ENCODE measurements around the gene CARHSP1. TPM values are rescaled to one million over a fixed set of nuclear protein-coding genes. Genes with fewer than 3 reads are reported as not detected.

CARHSP1 gene
- total RNA-seq, 1 experiment from 2014 or later: 104 TPM

DNA sequence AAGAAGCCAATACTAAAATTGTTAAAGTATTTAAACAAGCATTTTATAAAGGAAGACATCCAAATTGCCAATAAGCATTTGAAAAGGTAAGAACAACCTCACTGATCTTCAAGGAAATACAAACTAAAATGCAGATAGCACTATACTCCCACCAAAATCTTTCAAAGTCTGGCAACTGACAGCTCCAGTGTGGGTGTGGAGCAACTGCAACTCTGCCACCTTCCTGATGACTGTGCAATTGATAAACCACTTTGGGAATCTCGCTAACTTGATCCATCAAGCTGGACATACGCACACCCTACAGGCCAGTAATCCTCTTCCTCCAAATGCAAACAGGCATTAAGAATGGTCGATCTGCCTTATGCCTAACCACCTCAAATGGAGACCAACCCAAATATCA lies 45.3 kb upstream of the CARHSP1 start:
- intact Hi-C loops (cut with micrococcal nuclease; ENCODE audit: unreplicated experiment): loop anchor here (5.0 to 10.0 kb wide), 2 partner anchors 48 to 201 kb away; partner anchors contain the start of gene USP7
- H3K27ac Mint-ChIP-seq (ENCODE audit: unreplicated experiment): no peak overlapping the region
- no peak for DNase-seq
- no peaks in the 10 kb centered on the region for H3K9me3 Mint-ChIP-seq (ENCODE audit: low read depth, unreplicated experiment)
- CTCF ChIA-PET: interaction anchor here (0.6 to 1.4 kb wide), 2 partner anchors 22 to 95 kb away, joined by 3 to 7 read pairs; no protein-coding TSS in a partner anchor
- peaks cover 75% of the 10 kb centered on the region for H3K36me3 Mint-ChIP-seq (ENCODE audit: insufficient read depth, unreplicated experiment)
- H3K27me3 Mint-ChIP-seq (ENCODE audit: unreplicated experiment): no peaks in the 10 kb centered on the region
- BruUV-seq (replicated peaks): no TSS peak
- H3K4me1 Mint-ChIP-seq (ENCODE audit: low read depth, unreplicated experiment): peaks cover 57% of the 10 kb centered on the region
- H3K4me3 Mint-ChIP-seq (ENCODE audit: low read depth, unreplicated experiment): no peak overlapping the region
- TF ChIP-seq, protein P1, sequence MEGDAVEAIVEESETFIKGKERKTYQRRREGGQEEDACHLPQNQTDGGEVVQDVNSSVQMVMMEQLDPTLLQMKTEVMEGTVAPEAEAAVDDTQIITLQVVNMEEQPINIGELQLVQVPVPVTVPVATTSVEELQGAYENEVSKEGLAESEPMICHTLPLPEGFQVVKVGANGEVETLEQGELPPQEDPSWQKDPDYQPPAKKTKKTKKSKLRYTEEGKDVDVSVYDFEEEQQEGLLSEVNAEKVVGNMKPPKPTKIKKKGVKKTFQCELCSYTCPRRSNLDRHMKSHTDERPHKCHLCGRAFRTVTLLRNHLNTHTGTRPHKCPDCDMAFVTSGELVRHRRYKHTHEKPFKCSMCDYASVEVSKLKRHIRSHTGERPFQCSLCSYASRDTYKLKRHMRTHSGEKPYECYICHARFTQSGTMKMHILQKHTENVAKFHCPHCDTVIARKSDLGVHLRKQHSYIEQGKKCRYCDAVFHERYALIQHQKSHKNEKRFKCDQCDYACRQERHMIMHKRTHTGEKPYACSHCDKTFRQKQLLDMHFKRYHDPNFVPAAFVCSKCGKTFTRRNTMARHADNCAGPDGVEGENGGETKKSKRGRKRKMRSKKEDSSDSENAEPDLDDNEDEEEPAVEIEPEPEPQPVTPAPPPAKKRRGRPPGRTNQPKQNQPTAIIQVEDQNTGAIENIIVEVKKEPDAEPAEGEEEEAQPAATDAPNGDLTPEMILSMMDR (IDR thresholded peaks at IDR 0.05; ENCODE audit: unreplicated experiment): no peak

DNA sequence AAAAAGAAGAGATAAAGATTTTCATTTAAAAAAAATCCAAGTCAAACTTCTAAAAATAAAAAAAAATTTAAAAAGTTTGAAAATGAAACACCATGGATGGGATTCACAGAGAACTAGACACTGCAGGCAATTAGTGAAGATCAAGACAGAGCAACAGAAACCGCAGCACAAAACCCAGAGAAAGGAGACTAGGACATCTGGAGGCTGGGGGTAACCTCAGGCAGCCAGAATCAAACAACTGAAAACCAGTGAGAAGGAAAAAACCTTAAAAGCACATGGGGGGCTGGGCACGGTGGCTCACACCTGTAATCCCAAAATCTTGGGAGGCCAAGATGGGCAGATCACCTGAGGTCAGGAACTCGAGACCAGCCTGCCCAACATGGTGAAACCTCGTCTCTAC lies 44.0 kb upstream of the CARHSP1 start:
- no TSS peak for BruUV-seq (replicated peaks)
- Mint-ChIP-seq H3K4me1 (ENCODE audit: low read depth, unreplicated experiment) (peaks cover 57% of the 10 kb centered on the region), H3K4me3 (ENCODE audit: low read depth, unreplicated experiment) (no peak overlapping the region), H3K27me3 (ENCODE audit: unreplicated experiment) (no peaks in the 10 kb centered on the region), H3K27ac (ENCODE audit: unreplicated experiment) (peak overlapping the region; percentile 43), H3K36me3 (ENCODE audit: insufficient read depth, unreplicated experiment) (peaks cover 74% of the 10 kb centered on the region), H3K9me3 (ENCODE audit: low read depth, unreplicated experiment) (no peaks in the 10 kb centered on the region)
- CTCF ChIA-PET: interaction anchor here (3.5 kb wide), 1 partner anchor 24 kb away, joined by 19 read pairs; no protein-coding TSS in a partner anchor
- no peak for DNase-seq
- TF ChIP-seq, protein P1 (IDR thresholded peaks at IDR 0.05; ENCODE audit: unreplicated experiment): no peak
- intact Hi-C loops (cut with micrococcal nuclease; ENCODE audit: unreplicated experiment): loop anchor here (5.0 to 10.0 kb wide), 2 partner anchors 50 to 202 kb away; partner anchors contain the start of gene USP7

DNA sequence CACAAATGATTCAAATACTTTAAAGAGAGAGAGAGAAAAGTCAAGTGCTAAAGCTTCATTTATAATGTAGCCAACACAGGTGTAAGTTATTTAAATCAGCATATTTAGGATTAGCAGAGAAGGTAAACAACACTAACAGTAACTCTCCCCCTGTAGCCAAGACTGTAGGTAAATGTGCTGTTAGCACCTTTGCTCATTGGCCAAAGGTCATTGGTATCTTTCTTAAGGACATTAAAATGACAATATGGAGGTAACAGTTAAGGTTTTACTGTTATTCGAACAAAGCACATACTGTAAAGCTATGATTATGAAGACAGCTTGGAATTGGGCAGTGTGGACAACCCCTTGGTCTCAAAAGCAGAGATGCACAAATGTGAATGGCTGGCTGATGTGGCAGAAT lies 42.0 kb upstream of the CARHSP1 start:
- no TSS peak for BruUV-seq (replicated peaks)

DNA sequence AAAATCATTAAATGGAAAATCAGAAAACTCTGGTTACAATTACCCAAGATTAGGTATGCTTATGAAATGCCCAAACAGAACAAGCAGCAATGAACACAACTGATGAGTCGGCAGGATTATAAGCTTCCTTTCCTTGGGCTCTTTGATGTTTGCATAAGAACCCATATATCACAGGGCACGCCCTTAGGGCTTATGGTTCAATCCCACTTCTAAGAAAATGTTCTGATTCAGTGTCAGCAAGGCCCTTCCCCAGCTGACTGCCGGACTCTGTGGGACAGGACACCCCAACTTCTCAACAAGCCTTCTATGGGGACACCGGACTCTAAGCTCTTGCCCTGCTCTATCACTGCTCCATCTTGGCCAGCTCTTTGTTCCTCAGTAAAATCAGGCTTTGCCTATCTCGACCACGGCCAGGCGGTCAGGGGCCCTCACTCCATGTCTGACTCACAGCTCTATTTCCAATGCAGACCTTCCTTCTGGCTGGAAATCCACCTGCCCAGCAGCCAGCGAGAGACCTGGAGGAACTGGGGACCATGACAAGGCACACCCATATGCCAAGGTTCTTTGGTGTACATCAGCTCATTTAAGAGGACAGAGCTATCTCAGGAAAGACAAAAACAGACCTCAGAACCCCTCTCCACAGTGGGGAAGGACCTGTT lies 40.1 kb upstream of the CARHSP1 start:
- no peak for DNase-seq
- BruUV-seq (replicated peaks): no TSS peak
- H3K9me3 Mint-ChIP-seq (ENCODE audit: low read depth, unreplicated experiment): no peaks in the 10 kb centered on the region
- CTCF ChIA-PET: interaction anchor here (1.0 kb wide), 1 partner anchor 28 kb away, joined by 4 read pairs; no protein-coding TSS in a partner anchor
- TF ChIP-seq, protein P1 (IDR thresholded peaks at IDR 0.05; ENCODE audit: unreplicated experiment): no peak
- intact Hi-C loops (cut with micrococcal nuclease; ENCODE audit: unreplicated experiment): loop anchor here (5.0 kb wide), 1 partner anchor 98 kb away; no protein-coding TSS in a partner anchor
- H3K27ac Mint-ChIP-seq (ENCODE audit: unreplicated experiment): no peak overlapping the region
- no peaks in the 10 kb centered on the region for H3K27me3 Mint-ChIP-seq (ENCODE audit: unreplicated experiment)
- peaks cover 72% of the 10 kb centered on the region for H3K36me3 Mint-ChIP-seq (ENCODE audit: insufficient read depth, unreplicated experiment)
- H3K4me1 Mint-ChIP-seq (ENCODE audit: low read depth, unreplicated experiment): peaks cover 34% of the 10 kb centered on the region
- H3K4me3 Mint-ChIP-seq (ENCODE audit: low read depth, unreplicated experiment): no peak overlapping the region

More for the DNA sequence above, 42.0 kb upstream of the CARHSP1 start:
- Mint-ChIP-seq H3K4me3 (ENCODE audit: low read depth, unreplicated experiment) (no peak overlapping the region), H3K9me3 (ENCODE audit: low read depth, unreplicated experiment) (no peaks in the 10 kb centered on the region), H3K27ac (ENCODE audit: unreplicated experiment) (peak overlapping the region; percentile 82), H3K4me1 (ENCODE audit: low read depth, unreplicated experiment) (peaks cover 46% of the 10 kb centered on the region), H3K36me3 (ENCODE audit: insufficient read depth, unreplicated experiment) (peaks cover 71% of the 10 kb centered on the region), H3K27me3 (ENCODE audit: unreplicated experiment) (no peaks in the 10 kb centered on the region)
- TF ChIP-seq, protein P1 (IDR thresholded peaks at IDR 0.05; ENCODE audit: unreplicated experiment): no peak
- intact Hi-C loops (cut with micrococcal nuclease; ENCODE audit: unreplicated experiment): loop anchor here (5.0 to 10.0 kb wide), 2 partner anchors 51 to 204 kb away; partner anchors contain the start of gene USP7
- no peak for DNase-seq
- CTCF ChIA-PET: interaction anchor here (2.1 to 3.5 kb wide), 2 partner anchors 26 to 224 kb away, joined by 6 to 19 read pairs; no protein-coding TSS in a partner anchor
